GM19372 (cell line): ENCODE data around the gene TLCD3B.
"Not testable (repeated sequence)": the region's sequence is repeated elsewhere in the genome, so short reads cannot be mapped to it uniquely, and the experiment has no call there.

Experiments used
- ATAC-seq: cut with Tn5 transposase; IDR thresholded peaks from one replicate; pipeline ENCODE4 v1.9.1; 2021; ENCODE audit warnings: mild to moderate bottlenecking, low read depth, moderate library complexity; ENCODE audit not compliant: unreplicated experiment

The TLCD3B gene

GRCh38 chr16:30063278-30063892, 32.3 kb upstream of the TLCD3B start:
- ATAC-seq: no peak

- no peak for ATAC-seq
Measured at GRCh38 chr16:30060836-30061554, 29.9 kb upstream of the TLCD3B start.

- no peak for ATAC-seq
Measured at GRCh38 chr16:30060346-30060745, 29.3 kb upstream of the TLCD3B start.

- no peak for ATAC-seq
Measured at GRCh38 chr16:30054959-30055553, 24.0 kb upstream of the TLCD3B start.

GRCh38 chr16:30054451-30054850, 23.4 kb upstream of the TLCD3B start:
- ATAC-seq: no peak

- ATAC-seq: no peak
Measured at GRCh38 chr16:30053376-30054015, 22.4 kb upstream of the TLCD3B start.

- no peak for ATAC-seq
Measured at GRCh38 chr16:30052671-30053372, 21.8 kb upstream of the TLCD3B start.

- ATAC-seq: no peak
Measured at GRCh38 chr16:30051518-30051917, 20.4 kb upstream of the TLCD3B start.

GRCh38 chr16:30049871-30050270, 18.8 kb upstream of the TLCD3B start:
- no peak for ATAC-seq

- no peak for ATAC-seq
Measured at GRCh38 chr16:30046588-30046987, 15.5 kb upstream of the TLCD3B start.

- ATAC-seq: no peak
Measured at GRCh38 chr16:30046178-30046577, 15.1 kb upstream of the TLCD3B start.

GRCh38 chr16:30041841-30042240, 10.8 kb upstream of the TLCD3B start:
- ATAC-seq: no peak

- ATAC-seq: not testable (repeated sequence)
Measured at GRCh38 chr16:30040690-30041089, 9.6 kb upstream of the TLCD3B start.

- no peak for ATAC-seq
Measured at GRCh38 chr16:30040221-30040620, 9.2 kb upstream of the TLCD3B start.

GRCh38 chr16:30033270-30033669, 2.2 kb upstream of the TLCD3B start:
- no peak for ATAC-seq

- ATAC-seq: no peak
Measured at GRCh38 chr16:30032083-30032819, 1.2 kb upstream of the TLCD3B start.

GRCh38 chr16:30031477-30031918, 427 bp upstream of the TLCD3B start:
- ATAC-seq: no peak

GRCh38 chr16:30030011-30030685, 923 bp downstream of the TLCD3B start:
- no peak for ATAC-seq

- no peak for ATAC-seq
Measured at GRCh38 chr16:30028438-30029076, 2.5 kb downstream of the TLCD3B start.
